Uterus (tissue), 2 donors: ENCODE measurements around the gene VWA8.

Source experiments
- POLR2A ChIP-seq, 2 donors: fragments of 450-650 bp; IDR thresholded peaks; one replicate each; pipeline ENCODE4 v1.6.1; 2016; ENCODE audit warnings: antibody characterized with exemption in 2 of 2, mild to moderate bottlenecking in 1 of 2, moderate library complexity in 1 of 2
- TF ChIP-seq, protein P1 (sequence below), 4 experiments: fragments of 200-600 bp in 2 of 4; fragments of 450-650 bp in 2 of 4; sonication (generic) in 2 of 4; IDR thresholded peaks; one replicate each; pipeline ENCODE4 v1.5.1; 2016 to 2019; ENCODE audit warnings: antibody characterized with exemption in 4 of 4, mild to moderate bottlenecking in 2 of 4, moderate library complexity in 1 of 4

DNA sequence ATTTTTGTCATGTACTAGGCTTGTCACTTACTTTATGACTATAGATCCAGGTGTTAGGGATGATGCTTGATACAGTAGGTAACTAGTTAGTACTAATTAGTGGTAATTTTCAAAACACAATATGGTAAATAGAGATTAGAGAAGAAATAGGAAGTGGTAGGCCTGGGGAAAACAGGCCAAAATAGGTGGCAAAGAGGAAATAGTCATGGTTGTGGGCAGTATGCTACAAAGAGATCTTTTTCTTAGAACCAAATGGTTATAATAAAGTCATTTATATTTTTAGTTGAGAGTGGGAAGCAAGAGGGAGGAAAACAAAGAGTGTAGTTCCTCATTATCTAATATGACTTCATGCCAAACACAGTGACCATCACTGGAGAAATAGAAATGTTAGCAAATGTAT, 9.1 kb upstream of the VWA8 start:
- TF ChIP-seq, protein P1, sequence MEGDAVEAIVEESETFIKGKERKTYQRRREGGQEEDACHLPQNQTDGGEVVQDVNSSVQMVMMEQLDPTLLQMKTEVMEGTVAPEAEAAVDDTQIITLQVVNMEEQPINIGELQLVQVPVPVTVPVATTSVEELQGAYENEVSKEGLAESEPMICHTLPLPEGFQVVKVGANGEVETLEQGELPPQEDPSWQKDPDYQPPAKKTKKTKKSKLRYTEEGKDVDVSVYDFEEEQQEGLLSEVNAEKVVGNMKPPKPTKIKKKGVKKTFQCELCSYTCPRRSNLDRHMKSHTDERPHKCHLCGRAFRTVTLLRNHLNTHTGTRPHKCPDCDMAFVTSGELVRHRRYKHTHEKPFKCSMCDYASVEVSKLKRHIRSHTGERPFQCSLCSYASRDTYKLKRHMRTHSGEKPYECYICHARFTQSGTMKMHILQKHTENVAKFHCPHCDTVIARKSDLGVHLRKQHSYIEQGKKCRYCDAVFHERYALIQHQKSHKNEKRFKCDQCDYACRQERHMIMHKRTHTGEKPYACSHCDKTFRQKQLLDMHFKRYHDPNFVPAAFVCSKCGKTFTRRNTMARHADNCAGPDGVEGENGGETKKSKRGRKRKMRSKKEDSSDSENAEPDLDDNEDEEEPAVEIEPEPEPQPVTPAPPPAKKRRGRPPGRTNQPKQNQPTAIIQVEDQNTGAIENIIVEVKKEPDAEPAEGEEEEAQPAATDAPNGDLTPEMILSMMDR (IDR thresholded peaks at IDR 0.05) = no peak
- TF ChIP-seq POLR2A (IDR thresholded peaks at IDR 0.05) = no peak
